RWPE1 (cell line): ENCODE data around the gene RALGPS1.

Experiments used
- CTCF ChIA-PET: fragments of 350-600 bp; sonication (Branson Sonifier 250); formaldehyde crosslinking; extraction: SDS; loops from one replicate; lab custom pipeline; 2021; lab: Yijun Ruan, JAX
- POLR2A ChIA-PET: fragments of 400-600 bp; formaldehyde crosslinking; extraction: SDS; loops from one replicate; lab custom pipeline; 2020; ENCODE audit warnings: antibody characterized with exemption; ENCODE audit not compliant: low non-redundant PET; lab: Yijun Ruan, JAX
- DNase-seq: peaks from one replicate; pipeline ENCODE4 v3.0.0; 2012; ENCODE audit warnings: low spot score
- H3K27ac ChIP-seq: fragments of 450-650 bp; 2 replicates; pipeline ENCODE4 v1.5.1; 2017
- CTCF ChIP-seq: fragments of 450-650 bp; conservative IDR thresholded peaks from 2 replicates; pipeline ENCODE4 v1.5.1; 2017; ENCODE audit warnings: low read depth, mild to moderate bottlenecking

Gene RALGPS1

GRCh38 chr9:127161081-127161624 is 246.6 kb downstream of the RALGPS1 start:
- TF ChIP-seq CTCF = no peak
- CTCF ChIA-PET = interaction anchor here (1.4 kb wide), 2 partner anchors 9 to 37 kb away, joined by 4 to 6 read pairs; no protein-coding TSS in a partner anchor
- DNase-seq = no peak
- H3K27ac ChIP-seq = no peak overlapping the region
- POLR2A ChIA-PET = no interaction called here

GRCh38 chr9:127162046-127162863 is 247.7 kb downstream of the RALGPS1 start:
- H3K27ac ChIP-seq = peak overlapping the region; percentile 28; the same call in 1 of the 2 replicates
- no peak for DNase-seq
- no peak for TF ChIP-seq CTCF
- ChIA-PET CTCF (interaction anchor here (0.5 to 1.4 kb wide), 3 partner anchors 20 to 107 kb away, joined by 3 to 6 read pairs (median 3); no protein-coding TSS in a partner anchor), POLR2A (no interaction called here)

GRCh38 chr9:127162864-127163365 is 248.3 kb downstream of the RALGPS1 start:
- TF ChIP-seq CTCF = no peak
- POLR2A ChIA-PET = no interaction called here
- H3K27ac ChIP-seq = peak overlapping the region; percentile 28; the same call in 1 of the 2 replicates
- CTCF ChIA-PET = interaction anchor here (0.6 to 1.0 kb wide), 2 partner anchors 20 to 28 kb away, joined by 3 read pairs; no protein-coding TSS in a partner anchor
- DNase-seq = no peak

GRCh38 chr9:127163409-127163808 is 248.8 kb downstream of the RALGPS1 start:
- peak; percentile 36 for DNase-seq
- TF ChIP-seq CTCF = no peak
- ChIA-PET POLR2A (no interaction called here), CTCF (interaction anchor here (0.6 to 1.0 kb wide), 2 partner anchors 21 to 28 kb away, joined by 3 read pairs; no protein-coding TSS in a partner anchor)
- H3K27ac ChIP-seq = no peak overlapping the region

GRCh38 chr9:127165116-127165515 is 250.5 kb downstream of the RALGPS1 start:
- no peak overlapping the region for H3K27ac ChIP-seq
- TF ChIP-seq CTCF = no peak
- ChIA-PET POLR2A (no interaction called here), CTCF (interaction anchor here (1.1 kb wide), 1 partner anchor 224 kb away, joined by 4 read pairs; no protein-coding TSS in a partner anchor)
- no peak for DNase-seq

- ChIA-PET POLR2A (interaction anchor here (0.7 kb wide), 1 partner anchor 17 kb away, joined by 7 read pairs; no protein-coding TSS in a partner anchor), CTCF (interaction anchor here (0.6 to 1.2 kb wide), 3 partner anchors 33 to 359 kb away, joined by 3 to 10 read pairs (median 5); no protein-coding TSS in a partner anchor)
- no peak for TF ChIP-seq CTCF
- H3K27ac ChIP-seq = peak overlapping the region; percentile 79
- no peak for DNase-seq
Measured at GRCh38 chr9:127166111-127166510, 251.5 kb downstream of the RALGPS1 start.
